ENCODE data around the gene CRADD.

Gene CRADD

GRCh38 chr12:93737457-93738198 is 60.5 kb downstream of the CRADD start:
- intact Hi-C loops (cut with DNase I; ENCODE audit: low total_unique reads) = no loop called here
- TF ChIP-seq, protein P1, sequence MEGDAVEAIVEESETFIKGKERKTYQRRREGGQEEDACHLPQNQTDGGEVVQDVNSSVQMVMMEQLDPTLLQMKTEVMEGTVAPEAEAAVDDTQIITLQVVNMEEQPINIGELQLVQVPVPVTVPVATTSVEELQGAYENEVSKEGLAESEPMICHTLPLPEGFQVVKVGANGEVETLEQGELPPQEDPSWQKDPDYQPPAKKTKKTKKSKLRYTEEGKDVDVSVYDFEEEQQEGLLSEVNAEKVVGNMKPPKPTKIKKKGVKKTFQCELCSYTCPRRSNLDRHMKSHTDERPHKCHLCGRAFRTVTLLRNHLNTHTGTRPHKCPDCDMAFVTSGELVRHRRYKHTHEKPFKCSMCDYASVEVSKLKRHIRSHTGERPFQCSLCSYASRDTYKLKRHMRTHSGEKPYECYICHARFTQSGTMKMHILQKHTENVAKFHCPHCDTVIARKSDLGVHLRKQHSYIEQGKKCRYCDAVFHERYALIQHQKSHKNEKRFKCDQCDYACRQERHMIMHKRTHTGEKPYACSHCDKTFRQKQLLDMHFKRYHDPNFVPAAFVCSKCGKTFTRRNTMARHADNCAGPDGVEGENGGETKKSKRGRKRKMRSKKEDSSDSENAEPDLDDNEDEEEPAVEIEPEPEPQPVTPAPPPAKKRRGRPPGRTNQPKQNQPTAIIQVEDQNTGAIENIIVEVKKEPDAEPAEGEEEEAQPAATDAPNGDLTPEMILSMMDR (IDR thresholded peaks at IDR 0.05) = no peak
- no peaks in the 10 kb centered on the region for H3K36me3 ChIP-seq
- H3K4me1 ChIP-seq = peaks cover 0 to 43% (median 10%) of the 10 kb centered on the region in 4 donors
- H3K9me3 ChIP-seq = no peaks in the 10 kb centered on the region
- no peak overlapping the region for H3K4me3 ChIP-seq
- peak in 1 of 2 donors; percentile 29 for DNase-seq
- no peaks in the 10 kb centered on the region for H3K27me3 ChIP-seq
- peak overlapping the region; percentile 38 to 51 for H3K27ac ChIP-seq

GRCh38 chr12:93738199-93739058 is 61.3 kb downstream of the CRADD start:
- no peak for DNase-seq
- no peaks in the 10 kb centered on the region for H3K27me3 ChIP-seq
- no peaks in the 10 kb centered on the region for H3K9me3 ChIP-seq
- TF ChIP-seq, protein P1 (IDR thresholded peaks at IDR 0.05) = no peak
- no peaks in the 10 kb centered on the region for H3K36me3 ChIP-seq
- H3K27ac ChIP-seq = peak overlapping the region; percentile 38 to 51
- H3K4me3 ChIP-seq = no peak overlapping the region
- intact Hi-C loops (cut with DNase I; ENCODE audit: low total_unique reads) = no loop called here
- peaks cover 0 to 49% (median 13%) of the 10 kb centered on the region in 4 donors for H3K4me1 ChIP-seq

GRCh38 chr12:93740751-93741150 is 63.6 kb downstream of the CRADD start:
- DNase-seq = no peak
- H3K4me1 ChIP-seq = peaks cover 0 to 50% (median 16%) of the 10 kb centered on the region in 4 donors
- peak overlapping the region in 1 of 2 donors; percentile 63 for H3K4me3 ChIP-seq
- H3K27ac ChIP-seq = peak overlapping the region; percentile 25 to 85
- H3K36me3 ChIP-seq = no peaks in the 10 kb centered on the region
- no peaks in the 10 kb centered on the region for H3K9me3 ChIP-seq
- TF ChIP-seq, protein P1 (IDR thresholded peaks at IDR 0.05) = no peak
- no peaks in the 10 kb centered on the region for H3K27me3 ChIP-seq
- intact Hi-C loops (cut with DNase I; ENCODE audit: low total_unique reads) = loop anchor here (5.0 kb wide), 2 partner anchors 37 to 168 kb away; partner anchors contain the start of gene SOCS2

- H3K36me3 ChIP-seq = no peaks in the 10 kb centered on the region
- peaks cover 0 to 51% (median 16%) of the 10 kb centered on the region in 4 donors for H3K4me1 ChIP-seq
- TF ChIP-seq, protein P1 (IDR thresholded peaks at IDR 0.05) = no peak
- intact Hi-C loops (cut with DNase I; ENCODE audit: low total_unique reads) = loop anchor here (5.0 kb wide), 2 partner anchors 36 to 169 kb away; partner anchors contain the start of gene SOCS2
- no peaks in the 10 kb centered on the region for H3K9me3 ChIP-seq
- H3K4me3 ChIP-seq = peak overlapping the region; percentile 63 to 70
- peak overlapping the region; percentile 80 to 85 for H3K27ac ChIP-seq
- H3K27me3 ChIP-seq = no peaks in the 10 kb centered on the region
- no peak for DNase-seq
These were observed 64.5 kb downstream of the CRADD start for GRCh38 chr12:93741659-93742109.

GRCh38 chr12:93742110-93742934 is 65.1 kb downstream of the CRADD start:
- no peaks in the 10 kb centered on the region for H3K9me3 ChIP-seq
- H3K4me1 ChIP-seq = peaks cover 0 to 50% (median 14%) of the 10 kb centered on the region in 4 donors
- peak; percentile 76 to 82 for DNase-seq
- intact Hi-C loops (cut with DNase I; ENCODE audit: low total_unique reads) = loop anchor here (5.0 kb wide), 2 partner anchors 35 to 170 kb away; partner anchors contain the start of gene SOCS2
- H3K36me3 ChIP-seq = no peaks in the 10 kb centered on the region
- H3K4me3 ChIP-seq = peak overlapping the region; percentile 63 to 70
- TF ChIP-seq, protein P1 (IDR thresholded peaks at IDR 0.05) = peak; percentile 16 to 43
- H3K27me3 ChIP-seq = no peaks in the 10 kb centered on the region
- H3K27ac ChIP-seq = peak overlapping the region; percentile 80 to 85

Data from tibial artery (tissue), 4 donors.